ENCODE results near the gene HMGN4.
A peak's percentile ranks its signal among the peaks of the same experiment; 100 is the strongest.

Gene HMGN4

GRCh38 chr6:26534681-26535465 lies 3.3 kb upstream of the HMGN4 start:
- H3K79me1 ChIP-seq (ENCODE audit: low read length): peaks cover 11% of the 10 kb centered on the region
- no peaks in the 10 kb centered on the region for H3K27me3 ChIP-seq (ENCODE audit: insufficient read depth, low read length)
- WGBS (ENCODE audit: extremely low coverage, insufficient coverage, insufficient read length): no CpG with 5 or more reads among the region's 6 CpGs
- no peak for DNase-seq
- no peak overlapping the region for H4K91ac ChIP-seq (ENCODE audit: low read depth, low read length)
- H3K9me3 ChIP-seq (ENCODE audit: insufficient read depth, low read depth, low read length): no peaks in the 10 kb centered on the region
- H4K8ac ChIP-seq (ENCODE audit: low read depth, low read length): no peak overlapping the region
- no peak overlapping the region for H2AFZ ChIP-seq (ENCODE audit: insufficient read depth, low read length, poor library complexity)
- no peak overlapping the region for H4K12ac ChIP-seq (ENCODE audit: low read depth, low read length)
- no peak overlapping the region for H3K9ac ChIP-seq (ENCODE audit: low read length)
- peaks cover 0 to 3% of the 10 kb centered on the region in 2 experiments for H3K4me1 ChIP-seq (ENCODE audit: control insufficient read depth in 1 of 2, insufficient read depth in 2 of 2, low read length in 2 of 2)
- peaks cover 0 to under 1% of the 10 kb centered on the region in 2 experiments for H3K36me3 ChIP-seq (ENCODE audit: control insufficient read depth in 1 of 2, insufficient read depth in 2 of 2, low read length in 2 of 2)
- H3K4me2 ChIP-seq (ENCODE audit: low read length): no peak overlapping the region
- H2BK5ac ChIP-seq (ENCODE audit: low read depth, low read length, poor library complexity): no peak overlapping the region
- no peak overlapping the region for H3K23ac ChIP-seq (ENCODE audit: low read length)
- no peak overlapping the region for H2AK5ac ChIP-seq (ENCODE audit: low read length)
- H3K4ac ChIP-seq (ENCODE audit: low read depth, low read length): no peak overlapping the region
- no peak overlapping the region for H3K4me3 ChIP-seq (ENCODE audit: low read depth, low read length)
- peaks cover 9% of the 10 kb centered on the region for H3K79me2 ChIP-seq (ENCODE audit: control insufficient read depth, insufficient read depth, low read length, poor library complexity)
- no peak overlapping the region for H3K27ac ChIP-seq (ENCODE audit: low read depth, low read length)
- no peak overlapping the region for H3K18ac ChIP-seq (ENCODE audit: low read length)
- no peak overlapping the region for H3K14ac ChIP-seq (ENCODE audit: low read length)
- H2BK120ac ChIP-seq (ENCODE audit: insufficient read depth, low read length, poor library complexity): no peak overlapping the region
- H2BK12ac ChIP-seq (ENCODE audit: low read length): no peak overlapping the region

GRCh38 chr6:26536571-26537159 lies 1.5 kb upstream of the HMGN4 start:
- peaks cover 0 to 5% of the 10 kb centered on the region in 2 experiments for H3K36me3 ChIP-seq (ENCODE audit: control insufficient read depth in 1 of 2, insufficient read depth in 2 of 2, low read length in 2 of 2)
- H3K4me3 ChIP-seq (ENCODE audit: low read depth, low read length): peak overlapping the region; percentile 72
- no peak overlapping the region for H4K12ac ChIP-seq (ENCODE audit: low read depth, low read length)
- WGBS (ENCODE audit: extremely low coverage, insufficient coverage, insufficient read length): no CpG with 5 or more reads among the region's 12 CpGs
- no peaks in the 10 kb centered on the region for H3K27me3 ChIP-seq (ENCODE audit: insufficient read depth, low read length)
- H3K9me3 ChIP-seq (ENCODE audit: insufficient read depth, low read depth, low read length): no peaks in the 10 kb centered on the region
- H3K18ac ChIP-seq (ENCODE audit: low read length): no peak overlapping the region
- H3K27ac ChIP-seq (ENCODE audit: low read depth, low read length): peak overlapping the region; percentile 55
- no peak overlapping the region for H4K91ac ChIP-seq (ENCODE audit: low read depth, low read length)
- peak overlapping the region; percentile 82 for H4K8ac ChIP-seq (ENCODE audit: low read depth, low read length)
- no peak overlapping the region for H3K4ac ChIP-seq (ENCODE audit: low read depth, low read length)
- DNase-seq: peak in 1 of 2 donors; percentile 9
- H3K23ac ChIP-seq (ENCODE audit: low read length): no peak overlapping the region
- peaks cover 9% of the 10 kb centered on the region for H3K79me2 ChIP-seq (ENCODE audit: control insufficient read depth, insufficient read depth, low read length, poor library complexity)
- H3K14ac ChIP-seq (ENCODE audit: low read length): peak overlapping the region; percentile 49
- peak overlapping the region; percentile 88 for H3K4me2 ChIP-seq (ENCODE audit: low read length)
- peaks cover 0 to 3% of the 10 kb centered on the region in 2 experiments for H3K4me1 ChIP-seq (ENCODE audit: control insufficient read depth in 1 of 2, insufficient read depth in 2 of 2, low read length in 2 of 2)
- H2BK12ac ChIP-seq (ENCODE audit: low read length): no peak overlapping the region
- H3K9ac ChIP-seq (ENCODE audit: low read length): no peak overlapping the region
- peaks cover 11% of the 10 kb centered on the region for H3K79me1 ChIP-seq (ENCODE audit: low read length)
- peak overlapping the region; percentile 58 for H2AFZ ChIP-seq (ENCODE audit: insufficient read depth, low read length, poor library complexity)
- H2BK120ac ChIP-seq (ENCODE audit: insufficient read depth, low read length, poor library complexity): no peak overlapping the region
- H2BK5ac ChIP-seq (ENCODE audit: low read depth, low read length, poor library complexity): no peak overlapping the region
- no peak overlapping the region for H2AK5ac ChIP-seq (ENCODE audit: low read length)

GRCh38 chr6:26537160-26537845 lies 863 bp upstream of the HMGN4 start:
- H3K27ac ChIP-seq (ENCODE audit: low read depth, low read length): peak overlapping the region; percentile 87
- no CpG with 5 or more reads among the region's 37 CpGs for WGBS (ENCODE audit: extremely low coverage, insufficient coverage, insufficient read length)
- H3K18ac ChIP-seq (ENCODE audit: low read length): no peak overlapping the region
- H4K91ac ChIP-seq (ENCODE audit: low read depth, low read length): no peak overlapping the region
- H3K9me3 ChIP-seq (ENCODE audit: insufficient read depth, low read depth, low read length): no peaks in the 10 kb centered on the region
- no peak overlapping the region for H2AK5ac ChIP-seq (ENCODE audit: low read length)
- H2BK5ac ChIP-seq (ENCODE audit: low read depth, low read length, poor library complexity): no peak overlapping the region
- H3K79me1 ChIP-seq (ENCODE audit: low read length): peaks cover 11% of the 10 kb centered on the region
- H3K4me3 ChIP-seq (ENCODE audit: low read depth, low read length): peak overlapping the region; percentile 79
- H2BK12ac ChIP-seq (ENCODE audit: low read length): no peak overlapping the region
- H3K9ac ChIP-seq (ENCODE audit: low read length): peak overlapping the region; percentile 83
- peak overlapping the region; percentile 54 for H4K8ac ChIP-seq (ENCODE audit: low read depth, low read length)
- H3K4me1 ChIP-seq (ENCODE audit: control insufficient read depth in 1 of 2, insufficient read depth in 2 of 2, low read length in 2 of 2): peaks cover 0 to 3% of the 10 kb centered on the region in 2 experiments
- H3K14ac ChIP-seq (ENCODE audit: low read length): no peak overlapping the region
- no peak overlapping the region for H4K12ac ChIP-seq (ENCODE audit: low read depth, low read length)
- H2AFZ ChIP-seq (ENCODE audit: insufficient read depth, low read length, poor library complexity): peak overlapping the region; percentile 32
- peaks cover 9% of the 10 kb centered on the region for H3K79me2 ChIP-seq (ENCODE audit: control insufficient read depth, insufficient read depth, low read length, poor library complexity)
- peak overlapping the region; percentile 88 for H3K4me2 ChIP-seq (ENCODE audit: low read length)
- H3K27me3 ChIP-seq (ENCODE audit: insufficient read depth, low read length): no peaks in the 10 kb centered on the region
- no peak overlapping the region for H2BK120ac ChIP-seq (ENCODE audit: insufficient read depth, low read length, poor library complexity)
- H3K4ac ChIP-seq (ENCODE audit: low read depth, low read length): no peak overlapping the region
- H3K36me3 ChIP-seq (ENCODE audit: control insufficient read depth in 1 of 2, insufficient read depth in 2 of 2, low read length in 2 of 2): peaks cover 0 to 5% of the 10 kb centered on the region in 2 experiments
- no peak overlapping the region for H3K23ac ChIP-seq (ENCODE audit: low read length)
- DNase-seq: peak; percentile 91 to 96

GRCh38 chr6:26538572-26538902 lies 371 bp downstream of the HMGN4 start:
- Histone ChIP-seq H3K27ac (ENCODE audit: low read depth, low read length) (peak overlapping the region; percentile 91), H3K27me3 (ENCODE audit: insufficient read depth, low read length) (no peaks in the 10 kb centered on the region), H3K4me3 (ENCODE audit: low read depth, low read length) (peak overlapping the region; percentile 85), H2BK12ac (ENCODE audit: low read length) (no peak overlapping the region), H2BK5ac (ENCODE audit: low read depth, low read length, poor library complexity) (peak overlapping the region; percentile 28), H2AFZ (ENCODE audit: insufficient read depth, low read length, poor library complexity) (peak overlapping the region; percentile 77), H3K4me1 (ENCODE audit: control insufficient read depth in 1 of 2, insufficient read depth in 2 of 2, low read length in 2 of 2) (peaks cover 0 to 3% of the 10 kb centered on the region in 2 experiments), H3K79me1 (ENCODE audit: low read length) (peaks cover 11% of the 10 kb centered on the region), H3K14ac (ENCODE audit: low read length) (peak overlapping the region; percentile 76), H3K18ac (ENCODE audit: low read length) (peak overlapping the region; percentile 42), H2AK5ac (ENCODE audit: low read length) (no peak overlapping the region), H4K12ac (ENCODE audit: low read depth, low read length) (peak overlapping the region; percentile 83), H4K8ac (ENCODE audit: low read depth, low read length) (peak overlapping the region; percentile 91), H4K91ac (ENCODE audit: low read depth, low read length) (peak overlapping the region; percentile 73), H2BK120ac (ENCODE audit: insufficient read depth, low read length, poor library complexity) (peak overlapping the region; percentile 59), H3K4me2 (ENCODE audit: low read length) (peak overlapping the region; percentile 88), H3K4ac (ENCODE audit: low read depth, low read length) (peak overlapping the region; percentile 53), H3K79me2 (ENCODE audit: control insufficient read depth, insufficient read depth, low read length, poor library complexity) (peaks cover 7% of the 10 kb centered on the region), H3K9ac (ENCODE audit: low read length) (peak overlapping the region; percentile 85), H3K9me3 (ENCODE audit: insufficient read depth, low read depth, low read length) (no peaks in the 10 kb centered on the region), H3K36me3 (ENCODE audit: control insufficient read depth in 1 of 2, insufficient read depth in 2 of 2, low read length in 2 of 2) (peaks cover 0 to 5% of the 10 kb centered on the region in 2 experiments), H3K23ac (ENCODE audit: low read length) (no peak overlapping the region)
- DNase-seq: no peak
- no CpG with 5 or more reads among the region's 15 CpGs for WGBS (ENCODE audit: extremely low coverage, insufficient coverage, insufficient read length)

Data from trophoblast cell (in vitro differentiated cells and primary cell).